NCI-H526 treated with DMSO at 0.1 percent for 48 hours (cell line): ENCODE data around the gene TIMP3.

ENCODE experiments used
- DNase-seq: peaks from one replicate; lab custom pipeline; 2025; lab: John Stamatoyannopoulos, UW

Gene TIMP3

GRCh38 chr22:32808038-32808445 is 6.5 kb downstream of the TIMP3 start:
- no peak for DNase-seq

GRCh38 chr22:32809786-32810554 is 8.5 kb downstream of the TIMP3 start:
- DNase-seq = no peak

- no peak for DNase-seq
These were observed 9.1 kb downstream of the TIMP3 start for GRCh38 chr22:32810555-32811133.

GRCh38 chr22:32811788-32812545 is 10.5 kb downstream of the TIMP3 start:
- DNase-seq = no peak

GRCh38 chr22:32814285-32814860 is 12.9 kb downstream of the TIMP3 start:
- no peak for DNase-seq

- DNase-seq = no peak
These were observed 13.6 kb downstream of the TIMP3 start for GRCh38 chr22:32815059-32815458.

- DNase-seq = no peak
These were observed 14.4 kb downstream of the TIMP3 start for GRCh38 chr22:32815943-32816342.

GRCh38 chr22:32817137-32817730 is 15.7 kb downstream of the TIMP3 start:
- no peak for DNase-seq

GRCh38 chr22:32818446-32819115 is 17.1 kb downstream of the TIMP3 start:
- DNase-seq = no peak

GRCh38 chr22:32819120-32819519 is 17.6 kb downstream of the TIMP3 start:
- no peak for DNase-seq

- DNase-seq = no peak
These were observed 18.9 kb downstream of the TIMP3 start for GRCh38 chr22:32820131-32821119.

GRCh38 chr22:32822179-32822877 is 20.8 kb downstream of the TIMP3 start:
- no peak for DNase-seq

- no peak for DNase-seq
These were observed 21.7 kb downstream of the TIMP3 start for GRCh38 chr22:32823024-32823730.

GRCh38 chr22:32824531-32825312 is 23.2 kb downstream of the TIMP3 start:
- no peak for DNase-seq

GRCh38 chr22:32826537-32826936 is 25.0 kb downstream of the TIMP3 start:
- no peak for DNase-seq

- no peak for DNase-seq
These were observed 25.6 kb downstream of the TIMP3 start for GRCh38 chr22:32827049-32827602.

- no peak for DNase-seq
These were observed 26.6 kb downstream of the TIMP3 start for GRCh38 chr22:32828150-32828549.

- DNase-seq = no peak
These were observed 27.1 kb downstream of the TIMP3 start for GRCh38 chr22:32828561-32828960.
